Forelimb muscle (tissue), 1 donor: ENCODE data around the gene TMEM156. TPM values are rescaled to one million over a fixed set of nuclear protein-coding genes. Genes with fewer than 3 reads are reported as not detected.
A peak's percentile ranks its signal among the peaks of the same experiment; 100 is the strongest.
"Not testable (repeated sequence)": the region's sequence is repeated elsewhere in the genome, so short reads cannot be mapped to it uniquely, and the experiment has no call there.

ENCODE experiments used
- DNase-seq: peaks from one replicate; pipeline ENCODE4 v3.0.0-alpha.2; 2013; ENCODE audit warnings: low read depth
- polyA plus RNA-seq: library from polyadenylated mRNA; unstranded; fragments of 120-200 nt; gene quantifications from one replicate; pipeline ENCODE4 v1.2.1, GENCODE V29; 2013; ENCODE audit not compliant: insufficient read length

The TMEM156 gene
- polyA plus RNA-seq, 1 donor = 0.18 TPM

- DNase-seq = no peak
These were observed 74.3 kb downstream of the TMEM156 start for GRCh38 chr4:38957893-38958292.

DNA sequence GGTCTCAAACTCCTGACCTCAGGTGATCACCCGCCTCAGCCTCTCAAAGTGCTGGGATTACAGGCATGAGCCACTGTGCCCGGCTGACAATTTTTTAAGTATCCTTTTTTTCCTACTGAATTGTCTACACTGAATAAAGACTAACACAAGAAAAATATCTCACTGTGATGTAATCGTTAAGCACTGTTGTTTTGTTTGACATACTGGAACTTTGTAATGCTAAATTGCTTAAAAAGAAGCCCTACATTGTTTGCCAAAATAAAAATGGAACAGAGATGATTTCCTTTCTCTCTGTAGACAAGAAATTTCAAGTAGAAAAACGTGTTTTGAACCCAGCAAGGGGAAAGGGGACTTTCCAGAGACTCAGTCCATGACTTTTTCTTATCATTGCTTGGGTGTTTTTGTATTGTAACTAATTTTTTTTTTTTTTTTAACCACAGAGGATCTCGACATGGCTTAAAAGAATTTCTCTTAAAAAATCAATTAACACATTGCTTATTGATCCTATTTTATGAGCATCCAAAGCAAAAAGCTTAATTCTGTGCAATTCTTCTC is 74.9 kb downstream of the TMEM156 start:
- no peak for DNase-seq

DNA sequence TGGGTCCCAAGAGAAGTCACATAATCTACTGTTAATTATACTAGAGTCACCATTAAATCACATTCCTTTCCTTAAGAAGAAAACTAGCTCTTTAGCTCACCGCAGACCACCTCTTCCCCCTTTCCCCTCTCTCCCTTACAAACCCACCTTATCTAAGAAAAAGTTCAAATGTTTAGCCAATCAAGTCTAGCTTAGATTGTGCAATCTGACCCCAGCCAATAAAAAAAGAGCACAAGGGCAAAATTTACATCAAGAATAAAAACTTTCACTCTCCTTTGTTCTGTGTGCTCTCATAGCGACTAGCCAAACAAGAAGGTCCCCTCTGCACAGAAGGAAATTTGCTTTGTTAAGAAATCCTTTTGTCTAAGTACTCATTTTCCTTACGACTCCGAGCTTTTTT is 76.3 kb downstream of the TMEM156 start:
- DNase-seq = no peak

DNA sequence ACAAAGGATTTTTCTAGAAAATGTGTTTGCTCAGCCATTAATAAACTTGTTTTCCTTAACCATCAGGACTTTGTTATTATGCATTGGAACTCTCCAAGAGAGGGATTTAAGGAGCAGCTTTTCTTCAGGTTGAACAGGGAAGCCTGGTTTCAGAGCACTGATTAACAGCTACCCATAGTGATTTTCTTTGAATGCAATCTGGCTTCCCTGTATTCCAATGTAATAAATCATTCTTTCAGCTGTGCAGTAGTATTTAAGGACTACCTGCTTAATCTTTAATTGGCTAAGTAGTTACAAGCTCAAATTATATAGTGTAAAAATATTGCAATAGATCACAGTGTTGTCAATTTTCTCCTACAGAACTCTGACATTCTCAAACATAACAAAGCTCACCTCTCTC is 77.5 kb downstream of the TMEM156 start:
- no peak for DNase-seq

GRCh38 chr4:38952017-38952416 is 80.2 kb downstream of the TMEM156 start:
- no peak for DNase-seq

DNA sequence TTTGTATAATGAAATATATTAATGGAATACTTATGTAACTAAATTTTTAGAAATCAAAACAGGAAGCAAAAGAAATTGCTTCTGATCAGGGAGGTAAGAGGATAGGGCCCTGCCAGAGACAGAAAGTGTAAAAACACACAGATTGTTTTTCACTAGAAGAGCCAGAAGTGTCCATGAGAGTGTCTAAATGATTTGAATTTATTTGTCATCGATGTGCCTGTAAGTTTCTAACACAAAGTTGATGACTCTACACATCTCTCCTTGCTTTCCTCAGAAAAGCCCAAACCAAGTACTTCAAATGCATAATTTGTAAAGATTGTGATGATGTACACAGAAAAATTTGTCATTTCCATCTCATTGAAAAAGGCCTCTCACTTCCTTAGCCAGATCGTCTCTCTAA is 80.6 kb downstream of the TMEM156 start:
- DNase-seq = no peak

DNA sequence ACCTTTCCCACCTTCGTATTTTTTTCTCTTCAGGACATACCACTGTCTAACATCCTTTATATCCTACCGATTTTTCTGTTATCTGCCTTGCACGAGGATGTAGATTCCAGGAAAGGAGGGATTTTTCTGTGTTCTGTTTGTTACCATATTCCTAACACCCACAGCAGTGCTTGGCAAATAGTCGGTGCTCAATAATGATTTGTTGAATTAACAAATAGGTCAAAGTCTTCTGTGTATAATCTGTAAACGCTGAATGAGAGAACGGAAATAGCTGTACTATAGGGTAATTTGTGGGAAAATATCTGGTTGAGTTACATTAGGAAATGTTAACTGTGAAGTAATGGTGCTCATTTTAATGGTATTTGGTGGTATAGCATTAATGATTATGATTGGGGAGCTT is 81.5 kb downstream of the TMEM156 start:
- no peak for DNase-seq

GRCh38 chr4:38950159-38950558 is 82.0 kb downstream of the TMEM156 start:
- DNase-seq = no peak

- DNase-seq = no peak
These were observed 82.7 kb downstream of the TMEM156 start for GRCh38 chr4:38949411-38950051.

DNA sequence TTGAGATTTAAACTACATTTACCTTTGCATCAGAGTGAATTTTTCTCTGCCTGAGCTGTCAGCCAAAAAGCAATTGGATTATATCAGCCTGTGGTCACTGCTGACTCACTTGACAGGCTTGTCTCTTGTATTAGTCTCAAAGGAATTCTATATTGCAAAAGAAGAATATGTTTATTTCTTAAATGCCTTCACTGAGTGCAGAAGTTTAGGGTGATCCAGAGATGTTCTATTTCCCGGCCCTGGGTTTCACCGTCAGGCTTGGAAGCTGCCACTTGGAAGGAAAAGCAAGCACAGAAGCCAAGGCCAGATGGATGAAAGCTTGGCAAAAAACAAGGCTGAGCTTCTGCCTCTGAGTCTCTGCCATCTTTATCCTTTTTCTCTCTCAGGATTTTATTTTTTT is 83.7 kb downstream of the TMEM156 start:
- peak; percentile 24 for DNase-seq

- no peak for DNase-seq
These were observed 85.3 kb downstream of the TMEM156 start for GRCh38 chr4:38946919-38947318.

DNA sequence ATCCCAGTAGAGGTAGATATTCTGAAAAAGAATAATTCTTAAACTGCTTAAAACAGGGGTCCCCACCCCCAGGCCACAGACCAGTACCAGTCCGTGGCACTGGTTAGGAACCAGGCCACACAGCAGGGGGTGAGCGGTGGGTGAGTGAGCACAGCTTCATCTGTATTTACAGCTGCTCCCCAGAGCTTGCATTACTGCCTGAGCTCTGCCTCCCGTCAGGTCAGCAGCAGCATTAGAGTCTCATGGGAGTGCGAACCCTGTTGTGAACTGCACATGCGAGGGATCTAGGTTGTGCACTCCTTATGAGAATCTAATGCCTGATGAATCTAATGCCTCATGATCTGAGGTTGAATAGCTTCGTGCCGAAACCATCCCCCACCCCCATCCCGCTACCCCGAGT is 87.8 kb downstream of the TMEM156 start:
- no peak for DNase-seq

GRCh38 chr4:38943343-38943742 is 88.9 kb downstream of the TMEM156 start:
- DNase-seq = peak; percentile 35

DNA sequence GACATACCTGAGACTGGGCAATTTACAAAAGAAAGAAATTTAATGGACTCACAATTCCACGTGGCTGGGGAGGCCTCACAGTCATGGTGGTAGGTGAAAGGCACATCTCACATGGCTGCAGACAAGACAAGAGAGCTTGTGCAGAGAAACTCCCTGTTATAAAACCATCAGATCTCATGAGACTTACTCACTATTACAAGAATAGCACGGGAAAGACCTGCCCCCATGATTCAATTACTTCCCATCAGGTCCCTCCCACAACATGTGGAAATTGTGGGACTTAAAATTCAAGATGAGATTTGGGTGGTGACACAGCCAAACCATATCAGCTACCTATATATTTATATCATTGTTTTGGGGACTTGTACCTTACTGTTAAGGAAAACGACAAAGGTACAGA is 90.3 kb downstream of the TMEM156 start:
- not testable (repeated sequence) for DNase-seq

DNA sequence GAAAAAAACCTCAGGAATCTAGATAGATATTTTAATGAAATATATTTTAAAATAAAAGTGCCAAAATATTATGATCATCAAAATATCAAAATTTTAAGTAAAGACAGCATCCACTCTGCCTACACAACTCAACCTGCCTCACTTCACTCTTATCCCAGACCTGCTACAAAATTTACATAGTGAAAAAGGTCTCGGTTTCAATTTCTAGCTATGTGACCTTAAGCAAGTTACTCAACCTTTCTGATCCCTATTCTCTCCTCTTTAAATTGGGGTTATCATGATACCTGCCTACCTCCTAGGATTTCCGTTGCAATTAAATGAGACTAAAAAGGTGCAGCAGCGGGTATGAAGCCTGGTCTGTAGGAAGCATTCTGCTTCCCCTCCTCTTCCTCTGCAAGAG is 91.7 kb downstream of the TMEM156 start:
- no peak for DNase-seq

DNA sequence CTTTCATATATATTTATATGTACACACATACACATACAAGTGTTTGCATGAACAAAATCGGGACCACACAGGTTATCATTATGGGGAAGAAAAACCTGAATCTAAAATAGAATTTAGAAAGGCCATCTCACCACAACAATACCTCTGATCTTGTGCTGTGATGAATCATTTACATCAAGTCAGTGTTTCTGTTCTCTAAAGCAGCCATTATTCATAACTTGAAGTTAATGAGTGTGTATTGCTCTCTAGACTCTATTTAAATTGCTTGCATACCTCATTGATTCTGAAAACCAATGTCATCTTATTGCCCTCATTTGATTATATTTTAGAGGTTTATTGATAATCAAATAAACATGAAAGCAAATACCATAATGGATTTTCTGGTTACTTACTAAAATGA is 93.0 kb downstream of the TMEM156 start:
- DNase-seq = no peak

DNA sequence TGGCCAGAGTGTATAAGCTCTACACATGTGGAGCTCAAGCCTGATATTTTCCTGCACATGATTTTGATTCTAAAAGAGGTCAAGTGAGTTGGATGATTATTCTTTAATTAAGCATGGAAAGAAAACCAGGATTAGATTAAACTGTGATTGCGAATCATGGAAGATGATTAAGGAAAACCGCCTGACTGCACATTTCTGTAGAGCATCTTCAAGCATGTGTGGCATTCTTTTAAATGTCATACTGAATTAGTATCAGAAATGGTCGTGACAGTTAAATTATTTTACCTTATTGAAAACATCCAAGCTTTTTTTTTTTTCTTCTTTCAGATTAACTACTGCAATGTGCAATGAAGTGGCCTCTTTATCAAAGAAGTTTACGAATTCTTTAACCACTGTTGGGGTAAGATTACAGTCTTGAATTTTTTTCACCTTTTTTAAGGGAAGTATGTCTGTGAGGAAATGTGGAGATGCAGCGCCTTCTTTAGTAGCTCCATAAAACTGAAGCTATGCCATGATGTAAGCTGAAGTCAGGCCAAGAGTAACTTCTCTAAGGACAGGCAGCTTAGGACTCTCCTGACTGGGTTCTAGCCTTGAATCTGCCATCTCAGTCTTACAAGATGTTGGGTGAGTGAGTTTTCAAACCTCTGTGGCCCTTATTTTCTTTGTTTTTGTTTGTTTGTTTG is 96.7 kb downstream of the TMEM156 start:
- no peak for DNase-seq

DNA sequence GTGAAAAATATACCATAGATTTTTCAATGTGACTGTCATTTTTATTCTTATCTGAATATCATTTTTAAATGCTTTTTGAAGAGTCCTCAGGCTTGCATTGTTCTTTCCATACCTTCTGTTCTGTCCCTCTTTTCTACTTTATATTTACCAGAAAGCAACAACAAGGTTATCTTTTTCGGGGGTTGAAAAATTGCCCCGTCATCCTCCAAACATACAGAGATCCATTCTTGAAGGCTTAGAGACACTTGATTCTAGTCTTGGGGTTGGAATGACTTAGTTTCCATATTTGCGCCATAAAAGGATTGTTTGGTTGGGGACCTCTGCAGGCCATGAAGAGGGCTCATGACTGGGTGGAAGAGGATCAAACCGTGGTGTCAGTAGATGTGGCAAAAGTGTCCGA is 101.1 kb downstream of the TMEM156 start:
- no peak for DNase-seq

GRCh38 chr4:38930707-38931106 is 101.5 kb downstream of the TMEM156 start:
- no peak for DNase-seq

- no peak for DNase-seq
These were observed 102.0 kb downstream of the TMEM156 start for GRCh38 chr4:38930204-38930603.

DNA sequence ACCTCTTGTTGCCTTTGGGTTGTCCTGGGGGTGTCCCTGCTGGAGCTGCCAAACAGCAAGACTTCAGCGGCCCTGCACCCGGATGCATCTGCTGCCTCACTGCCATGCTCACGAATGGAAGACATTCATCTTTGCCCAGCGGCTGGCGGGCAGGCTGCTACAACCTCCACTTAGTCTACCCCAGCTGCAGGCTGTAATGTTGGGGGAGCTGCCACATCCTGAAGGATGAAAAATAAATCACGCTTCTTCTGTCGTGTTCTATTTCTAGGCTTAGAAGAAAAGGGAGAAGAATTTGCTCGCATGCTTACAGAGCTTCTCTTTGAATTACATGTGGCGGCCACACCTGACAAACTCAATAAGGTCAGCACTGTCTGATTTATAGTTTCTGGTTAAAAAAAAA is 103.2 kb downstream of the TMEM156 start:
- no peak for DNase-seq

DNA sequence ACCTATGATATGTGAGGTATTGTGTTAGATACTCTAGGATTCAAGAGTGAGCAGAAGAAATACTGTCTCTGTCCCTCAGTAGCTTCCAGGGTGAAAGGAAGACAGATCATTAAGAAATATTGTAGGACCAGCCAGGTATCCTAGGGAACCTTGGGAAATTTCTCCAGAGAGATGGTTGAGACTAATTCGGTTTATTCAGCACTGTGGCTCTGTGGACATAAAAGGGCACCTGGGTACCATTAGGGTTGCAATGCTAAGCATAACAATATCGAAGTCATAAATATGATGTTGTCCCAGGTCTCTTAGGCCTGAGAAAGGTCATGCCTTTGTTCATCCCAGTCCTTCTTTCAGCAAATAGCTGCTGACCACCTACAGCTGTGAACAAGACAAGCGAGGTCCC is 103.6 kb downstream of the TMEM156 start:
- no peak for DNase-seq

GRCh38 chr4:38926896-38927295 is 105.3 kb downstream of the TMEM156 start:
- no peak for DNase-seq
